Superior temporal gyrus (tissue), 1 donor: ENCODE results near the gene TTC7B.

Source experiments
- DNase-seq: peaks from one replicate; pipeline ENCODE4 v3.0.0-alpha.2; 2016; ENCODE audit errors: extremely low spot score

Gene TTC7B

DNA sequence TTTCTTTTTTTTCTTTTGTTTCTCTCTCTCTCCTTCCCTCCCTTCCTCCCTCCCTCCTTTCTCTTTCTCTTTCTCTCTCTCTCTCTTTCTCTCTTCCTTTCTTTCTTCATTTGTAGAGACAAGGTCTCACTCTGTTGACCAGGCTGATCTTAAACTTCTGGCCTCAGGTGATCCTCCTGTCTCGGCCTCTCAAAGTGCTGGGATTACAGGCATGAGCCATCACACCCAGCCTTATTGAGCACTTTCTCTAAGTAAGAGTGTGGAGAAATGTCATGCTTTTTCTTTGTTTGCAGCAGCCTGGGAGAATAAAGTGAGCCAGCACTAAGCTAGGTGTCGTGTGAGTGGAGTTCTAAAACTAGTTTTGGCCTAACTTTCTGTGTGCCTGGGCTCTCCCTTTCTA lies 74.0 kb downstream of the TTC7B start:
- DNase-seq = no peak

DNA sequence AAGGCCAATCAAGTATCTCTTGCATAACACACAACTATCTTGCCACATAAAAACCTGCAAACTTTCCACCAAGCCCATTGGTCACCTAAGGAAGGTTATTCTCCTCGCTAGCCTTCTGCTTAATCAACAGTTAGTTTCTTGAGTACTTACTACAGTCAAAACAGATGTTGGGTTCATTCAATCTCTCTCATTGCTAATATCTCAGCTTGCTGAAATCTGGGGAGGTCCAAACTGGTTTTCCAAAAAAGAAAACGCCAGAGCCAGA lies 74.6 kb downstream of the TTC7B start:
- DNase-seq = no peak

DNA sequence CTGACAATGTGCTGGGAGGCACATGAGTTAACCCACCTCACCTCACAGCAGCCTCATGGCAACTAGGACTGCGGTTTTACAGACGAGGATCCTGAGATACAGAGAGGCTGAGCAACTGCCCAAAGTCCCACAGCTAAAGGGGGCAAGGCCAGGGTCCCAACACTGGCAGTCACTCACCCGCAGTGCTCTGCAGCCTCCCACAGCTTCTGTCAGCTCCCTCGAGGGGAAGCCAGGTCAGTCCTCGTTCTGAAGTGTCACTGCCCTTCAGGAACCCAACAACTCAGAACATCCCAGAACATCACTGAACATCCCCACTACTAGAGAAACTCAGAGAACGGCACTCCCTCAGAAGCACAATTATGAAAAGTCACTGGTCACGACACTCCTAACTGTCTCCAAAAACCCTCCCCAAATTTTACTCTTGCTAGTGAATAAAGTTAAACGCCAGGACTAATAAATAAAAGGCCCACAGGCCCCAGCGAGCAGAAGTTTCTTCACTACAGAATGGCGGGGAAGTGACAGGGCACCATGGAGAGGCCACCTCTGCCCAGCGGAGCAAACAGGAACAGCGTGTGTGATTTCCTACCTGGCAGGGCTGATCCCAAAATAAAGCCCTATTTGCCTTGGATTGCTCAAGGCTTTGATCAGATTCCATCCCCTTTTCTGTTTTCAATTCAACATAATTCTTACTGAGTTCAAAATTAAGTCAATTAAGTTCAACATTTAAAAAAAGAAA lies 75.1 kb downstream of the TTC7B start:
- no peak for DNase-seq

DNA sequence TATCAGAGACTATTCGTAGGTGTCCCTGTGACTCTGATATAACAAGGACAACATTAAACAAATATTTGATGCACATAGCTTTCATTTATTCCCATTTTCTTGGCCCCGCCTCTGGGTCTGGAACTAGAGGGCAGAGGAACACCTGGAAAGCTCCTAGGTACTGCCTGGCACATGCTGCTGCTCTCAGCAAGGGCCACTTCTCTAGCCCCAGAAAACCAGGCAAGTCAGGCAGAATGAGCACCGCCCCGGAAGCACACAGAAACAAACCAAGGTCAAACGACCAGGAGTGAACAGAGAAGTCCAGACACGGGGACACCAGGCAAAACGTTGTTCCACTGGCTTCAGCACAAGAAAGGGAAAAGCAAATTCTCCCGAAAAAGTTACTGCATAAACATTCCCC lies 76.1 kb downstream of the TTC7B start:
- DNase-seq = no peak

DNA sequence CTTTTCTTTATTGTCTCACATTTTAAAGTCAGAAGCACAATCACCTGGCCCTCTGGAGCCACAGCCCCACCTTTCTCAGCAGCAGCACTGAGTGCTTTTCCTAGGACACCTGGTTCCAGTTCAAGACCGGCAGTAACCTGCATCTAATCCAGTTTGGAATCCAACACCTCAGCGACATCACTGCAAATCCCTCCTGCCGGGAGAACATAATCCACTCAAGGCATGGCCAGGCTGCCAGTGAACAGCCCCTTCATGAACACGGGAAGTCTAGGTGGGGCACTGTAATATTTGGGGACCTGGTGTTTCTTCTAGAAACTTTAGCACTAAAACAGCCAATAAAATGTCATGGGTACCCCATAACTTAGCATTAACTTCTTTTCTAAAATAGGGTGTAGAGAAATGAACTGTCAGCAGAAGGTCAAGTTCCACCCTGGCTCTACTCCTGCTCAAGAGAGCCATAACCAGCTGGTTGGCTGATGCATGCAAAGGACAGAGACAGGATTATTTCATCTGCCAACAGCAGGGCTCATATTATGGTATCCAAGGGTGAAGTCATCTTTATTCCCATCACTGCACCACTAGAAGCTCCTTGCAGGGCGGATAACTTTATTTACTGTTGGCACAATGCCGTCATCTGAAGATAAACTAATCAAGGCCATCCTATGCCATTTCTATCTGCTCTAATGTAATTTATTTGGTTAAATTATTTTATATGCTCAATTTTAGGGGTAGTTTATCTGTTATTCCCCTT lies 76.7 kb downstream of the TTC7B start:
- DNase-seq = peak; percentile 30

DNA sequence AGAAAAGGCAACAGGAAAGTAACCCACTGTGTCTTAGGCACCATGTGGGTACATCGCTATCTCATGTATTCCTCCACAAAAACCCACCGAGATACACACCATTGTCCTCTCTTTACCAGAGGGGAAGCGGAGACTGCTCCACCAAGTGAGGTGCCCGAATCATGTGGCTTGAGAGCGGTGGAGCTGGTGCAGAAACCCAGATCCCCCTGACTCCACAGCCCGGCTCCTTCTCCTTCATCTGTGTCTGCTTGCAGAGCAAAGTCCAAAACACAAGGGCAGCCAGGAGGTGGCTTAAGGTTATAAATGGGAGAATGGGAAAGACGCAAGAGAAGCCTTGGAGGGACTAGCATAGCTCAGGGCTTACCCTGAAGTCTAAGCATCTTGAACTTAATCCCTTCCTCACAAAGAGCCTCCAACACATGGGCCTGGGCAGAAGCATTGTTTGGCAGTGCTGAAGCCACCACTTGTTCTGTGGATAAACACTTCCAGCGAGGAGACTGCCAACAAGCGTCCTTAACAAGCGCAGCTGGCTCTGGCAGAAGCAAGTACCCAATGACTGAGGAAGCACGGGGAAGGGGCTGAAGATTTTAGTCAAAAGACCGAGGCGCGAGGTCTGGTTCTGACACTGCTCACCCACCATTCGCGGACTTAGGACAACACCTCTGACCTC lies 83.0 kb downstream of the TTC7B start:
- DNase-seq = peak; percentile 83

DNA sequence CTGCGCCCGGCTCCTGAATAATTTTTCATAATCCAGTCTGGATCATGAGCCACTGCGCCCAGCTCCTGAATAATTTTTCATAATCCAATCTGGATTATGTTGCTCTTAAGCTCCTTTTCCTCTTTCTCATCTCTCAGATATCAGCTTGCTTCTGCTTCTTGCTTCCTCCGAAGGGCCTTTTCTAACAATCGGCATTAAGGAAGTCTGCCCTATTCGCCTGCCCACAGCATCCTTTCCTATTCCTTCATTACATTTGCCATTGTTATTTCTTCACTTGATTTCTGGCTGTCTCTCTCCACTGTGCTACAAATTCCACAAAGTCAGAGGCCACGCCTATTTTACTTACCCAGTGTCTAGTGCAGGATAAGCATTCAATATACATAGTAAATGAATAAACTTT lies 83.5 kb downstream of the TTC7B start:
- peak; percentile 47 for DNase-seq

DNA sequence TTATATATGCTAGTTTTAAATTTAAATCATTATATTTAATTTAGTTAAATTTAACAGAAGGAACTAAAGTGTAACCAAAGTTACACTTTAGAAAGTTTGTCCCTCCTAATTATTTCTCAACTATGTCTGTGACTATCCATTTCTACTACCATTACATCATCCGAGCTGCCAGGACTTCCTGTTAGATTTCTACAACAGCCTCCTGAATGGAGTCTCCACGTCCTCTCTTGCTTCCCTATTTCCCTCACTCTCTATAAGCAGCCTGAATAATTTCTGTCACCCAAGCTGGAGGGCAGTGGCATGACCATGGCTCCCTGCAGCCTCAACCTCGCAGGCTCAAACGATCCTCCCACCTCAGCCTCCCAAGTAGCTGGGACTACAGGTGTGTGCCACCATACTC lies 84.1 kb downstream of the TTC7B start:
- no peak for DNase-seq

DNA sequence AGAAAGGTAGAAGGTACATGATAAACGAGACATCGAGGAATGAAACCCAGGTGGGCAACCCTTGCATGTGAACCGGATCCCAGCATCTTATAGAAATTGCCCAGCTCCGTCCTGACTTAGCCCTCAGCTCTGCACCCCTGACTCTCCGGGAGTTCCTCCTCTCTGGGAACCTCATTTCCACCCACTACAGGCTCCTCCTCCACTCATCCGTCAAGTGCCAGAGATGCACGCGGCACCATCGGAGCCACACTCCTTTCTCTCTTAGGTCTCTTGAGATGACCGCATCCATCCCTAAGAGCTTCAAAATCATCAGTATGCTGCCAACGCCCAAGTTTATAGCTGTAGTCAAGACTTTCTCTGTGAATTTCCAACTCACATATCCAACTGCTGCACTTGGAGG lies 84.7 kb downstream of the TTC7B start:
- no peak for DNase-seq

DNA sequence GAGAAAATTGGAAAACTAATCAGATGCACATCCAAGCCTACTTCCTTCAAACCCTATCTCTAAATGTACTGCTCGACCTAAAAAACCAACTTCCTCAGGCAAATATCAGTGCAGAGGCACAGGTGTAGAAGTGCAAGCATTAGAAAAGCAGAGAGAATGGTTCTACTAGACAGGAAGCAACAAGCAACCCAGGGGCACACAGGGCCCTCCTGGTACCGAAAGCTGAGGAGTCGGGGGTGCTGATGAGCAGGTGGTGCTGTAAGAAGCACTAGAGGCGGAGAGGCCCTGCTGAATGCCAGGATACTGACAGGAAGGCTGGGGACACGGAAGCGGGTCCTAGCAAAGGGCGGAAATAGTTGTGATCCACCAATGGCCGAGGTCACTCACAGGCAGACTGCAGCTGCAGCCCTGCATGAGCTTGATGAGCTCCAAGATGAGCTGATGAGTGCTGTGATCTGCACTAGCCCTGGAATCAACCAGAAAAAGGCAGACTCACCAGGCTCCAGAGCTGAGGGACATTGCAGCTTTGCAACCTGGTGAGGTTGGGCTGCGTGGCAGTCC lies 85.9 kb downstream of the TTC7B start:
- DNase-seq = peak; percentile 29

DNA sequence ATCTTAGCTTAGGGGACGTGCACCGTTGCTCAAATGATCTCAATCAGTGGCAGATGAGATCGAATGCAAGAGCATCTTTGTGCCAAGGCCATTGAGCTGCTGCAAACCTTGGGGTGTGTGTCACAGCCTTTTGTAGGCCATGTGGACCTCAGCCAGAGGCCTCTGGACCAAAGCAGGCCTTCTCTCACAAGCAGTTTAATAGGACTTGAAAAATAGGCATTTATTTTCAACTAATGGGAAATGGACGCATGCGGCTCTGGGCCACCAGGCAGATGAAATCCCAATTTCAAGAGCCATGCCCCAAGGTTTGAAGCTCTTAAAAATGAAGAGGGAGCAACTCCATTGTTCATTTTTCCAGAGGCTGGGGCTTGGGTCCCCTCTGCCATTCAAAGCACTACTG lies 87.3 kb downstream of the TTC7B start:
- DNase-seq = peak; percentile 55

DNA sequence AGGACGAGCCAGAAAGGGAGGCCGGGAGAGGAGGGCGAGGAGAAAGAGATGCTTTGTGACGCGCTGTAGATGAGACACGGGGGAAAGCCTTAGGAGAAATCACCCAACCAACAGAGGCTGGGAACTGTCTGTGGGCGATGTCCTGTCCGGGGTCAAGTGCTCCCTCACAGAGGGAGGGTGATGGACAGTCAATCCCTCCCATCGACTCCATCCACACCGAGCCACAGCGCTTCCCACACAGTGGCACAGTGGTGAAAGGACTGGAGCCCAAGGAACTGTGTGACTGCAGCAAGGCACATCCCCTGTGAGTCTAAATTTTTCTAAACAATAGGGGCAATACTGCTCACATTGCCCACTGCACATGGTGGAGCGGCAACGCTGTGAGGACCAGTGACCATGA lies 89.1 kb downstream of the TTC7B start:
- peak; percentile 64 for DNase-seq

DNA sequence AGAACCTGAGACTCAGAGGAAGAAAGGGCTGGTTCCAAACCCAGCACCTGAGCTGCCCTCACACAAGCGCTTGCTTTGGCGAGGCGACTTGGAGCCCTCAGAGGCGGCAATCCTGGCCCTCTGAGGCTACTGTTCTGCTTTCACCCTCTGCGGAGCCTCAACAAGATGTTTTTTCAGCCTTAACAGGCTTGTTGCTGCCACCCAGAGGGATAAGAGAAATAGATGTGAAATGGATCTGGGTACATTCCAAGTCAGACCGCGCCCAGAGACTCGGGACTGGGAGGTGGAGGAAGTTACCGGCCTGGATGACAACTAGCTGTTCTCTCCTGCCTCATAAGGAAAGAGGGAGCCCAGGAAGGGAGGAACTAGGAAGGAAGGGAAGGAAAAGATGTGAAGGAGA lies 89.6 kb downstream of the TTC7B start:
- peak; percentile 85 for DNase-seq

DNA sequence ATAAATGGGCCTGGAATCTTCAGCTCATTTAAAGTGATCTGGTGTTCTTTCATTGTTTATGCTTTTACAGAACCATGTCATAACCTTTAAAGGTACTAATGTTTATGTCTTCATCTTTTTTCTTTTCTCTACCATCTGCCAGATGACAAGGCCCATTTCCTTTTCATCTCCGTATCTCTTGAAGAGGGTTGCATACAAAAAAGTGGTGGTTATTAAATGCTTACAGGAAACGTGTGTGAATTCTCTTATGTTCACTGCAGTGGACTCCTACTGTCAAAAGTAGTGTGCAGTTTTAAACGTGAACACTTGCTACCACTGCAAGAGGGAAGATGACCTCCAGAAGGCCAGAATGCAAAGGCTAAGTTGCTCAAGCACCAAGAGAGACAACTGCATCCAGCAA lies 91.4 kb downstream of the TTC7B start:
- no peak for DNase-seq

DNA sequence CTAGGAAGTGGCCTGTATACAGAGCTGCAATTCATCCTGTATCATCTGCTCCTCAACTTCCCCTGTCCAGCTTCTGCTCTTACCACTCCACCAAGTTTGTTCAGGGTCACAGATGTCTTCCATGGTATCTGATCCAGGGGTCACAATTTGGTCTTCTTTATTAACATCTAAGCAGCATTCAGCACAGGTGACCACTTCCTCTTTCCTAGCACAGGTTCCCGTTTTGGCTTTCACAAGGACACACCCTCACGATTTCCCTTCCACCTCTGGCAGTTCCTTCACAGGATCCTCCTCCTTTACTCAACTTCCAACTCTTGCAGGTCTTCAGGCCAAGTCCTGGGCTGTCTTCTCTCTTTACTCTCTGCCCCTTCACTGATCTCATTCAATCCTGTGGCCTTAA lies 93.6 kb downstream of the TTC7B start:
- DNase-seq = no peak

DNA sequence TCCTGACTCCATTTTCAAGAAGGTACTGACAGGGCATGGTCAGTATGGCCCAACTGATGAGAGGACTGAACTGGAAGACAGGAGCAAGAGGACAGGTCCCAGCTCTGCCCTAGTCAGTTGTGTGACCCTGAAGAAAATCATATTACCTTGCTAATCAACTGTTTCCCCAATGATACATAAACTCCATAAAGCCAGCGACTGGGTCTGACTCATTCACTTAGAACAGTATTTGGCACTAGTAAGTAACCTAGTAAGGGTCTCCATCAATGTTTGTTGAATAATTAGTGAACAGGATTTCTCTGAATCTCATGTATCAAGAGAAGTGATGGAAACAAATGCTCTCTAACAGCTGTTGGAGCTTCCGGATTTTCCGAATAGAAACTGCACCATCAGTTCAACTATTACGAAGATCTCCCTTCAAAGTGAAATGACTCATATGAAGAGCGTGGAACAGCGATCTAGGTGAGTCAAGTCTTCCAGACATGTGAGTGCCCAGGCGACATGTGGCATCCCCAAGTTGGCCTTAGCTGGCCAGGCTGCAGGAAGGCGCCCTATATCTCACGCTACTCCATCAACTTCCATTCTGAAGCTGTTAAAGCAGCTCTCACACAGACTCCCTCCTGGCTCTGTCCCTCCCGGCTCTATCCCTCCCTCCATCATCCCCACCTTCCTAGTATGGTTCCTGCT lies 94.5 kb downstream of the TTC7B start:
- DNase-seq = no peak

DNA sequence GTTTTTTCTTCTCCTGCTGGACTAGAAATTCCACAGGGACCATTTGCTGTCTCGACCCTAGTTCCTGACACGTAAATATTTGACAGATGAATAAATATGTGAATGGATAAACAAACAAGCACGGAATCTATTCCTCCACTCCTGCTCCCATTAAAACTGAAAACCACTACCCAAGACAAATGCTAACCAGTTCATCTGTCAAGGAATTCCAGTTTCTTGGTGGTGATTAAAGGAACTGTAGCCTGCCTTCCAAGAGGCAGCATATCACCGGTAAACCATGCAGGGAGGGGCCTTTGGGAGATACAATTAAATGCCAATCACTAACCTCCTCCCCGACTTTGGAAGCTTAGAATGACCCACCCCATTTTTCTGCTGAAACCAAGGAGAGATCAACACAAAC lies 95.4 kb downstream of the TTC7B start:
- DNase-seq = no peak

DNA sequence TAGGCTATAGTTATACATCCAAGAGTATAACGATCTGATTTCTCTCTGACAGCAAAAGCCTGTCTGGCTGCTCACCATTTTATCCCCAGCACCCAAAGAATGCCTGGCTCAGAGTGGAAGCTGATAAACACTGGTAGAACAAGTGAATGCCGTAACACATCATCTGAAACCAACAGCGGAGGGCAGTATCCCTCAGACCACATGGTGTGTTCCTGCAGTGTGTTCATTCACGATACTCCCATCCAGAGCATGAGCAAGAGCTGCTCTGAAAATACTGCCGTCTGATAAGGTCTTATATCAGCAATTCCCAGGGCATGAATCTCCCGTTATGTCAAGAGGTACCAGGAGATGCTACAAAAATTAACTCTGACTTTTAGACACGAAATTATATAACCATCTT lies 95.9 kb downstream of the TTC7B start:
- peak; percentile 87 for DNase-seq

DNA sequence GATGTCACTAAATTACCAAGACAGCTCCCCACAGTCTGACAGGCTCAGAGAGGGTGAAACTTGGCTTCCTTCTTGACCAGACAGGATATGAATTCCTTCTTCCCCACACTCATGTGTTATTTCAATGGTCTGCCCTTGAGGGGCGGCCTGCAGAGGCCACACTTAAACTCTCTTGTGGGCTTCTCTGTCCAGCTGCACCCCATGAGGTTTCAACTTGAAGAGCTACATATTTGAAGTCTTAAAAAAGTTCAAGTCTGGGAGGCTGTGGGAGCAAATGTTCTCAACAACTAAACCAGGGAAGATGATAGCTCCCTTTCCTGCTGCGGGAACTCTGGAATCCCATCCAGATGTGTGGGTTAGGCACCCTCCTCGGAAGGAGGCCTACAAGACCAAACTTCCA lies 98.3 kb downstream of the TTC7B start:
- DNase-seq = no peak

DNA sequence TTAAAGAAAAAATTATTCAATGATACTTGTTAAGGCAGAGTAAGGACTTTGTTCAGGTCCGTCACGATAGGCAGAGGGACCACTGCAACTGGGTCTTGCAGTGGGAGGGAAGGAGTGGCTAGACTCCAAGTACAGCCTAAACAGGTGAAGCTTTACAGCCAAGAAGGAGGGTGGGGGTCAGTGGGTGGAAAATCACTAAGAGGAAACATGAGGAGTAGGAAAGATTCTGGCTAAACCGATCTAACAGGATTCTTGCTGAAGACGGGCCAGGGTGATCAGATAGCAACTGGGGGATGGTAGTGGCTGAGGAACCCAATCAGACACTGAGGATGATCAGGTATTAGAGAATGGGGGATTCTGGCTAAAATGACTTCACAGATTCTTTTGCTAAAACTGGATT lies 100.2 kb downstream of the TTC7B start:
- no peak for DNase-seq

DNA sequence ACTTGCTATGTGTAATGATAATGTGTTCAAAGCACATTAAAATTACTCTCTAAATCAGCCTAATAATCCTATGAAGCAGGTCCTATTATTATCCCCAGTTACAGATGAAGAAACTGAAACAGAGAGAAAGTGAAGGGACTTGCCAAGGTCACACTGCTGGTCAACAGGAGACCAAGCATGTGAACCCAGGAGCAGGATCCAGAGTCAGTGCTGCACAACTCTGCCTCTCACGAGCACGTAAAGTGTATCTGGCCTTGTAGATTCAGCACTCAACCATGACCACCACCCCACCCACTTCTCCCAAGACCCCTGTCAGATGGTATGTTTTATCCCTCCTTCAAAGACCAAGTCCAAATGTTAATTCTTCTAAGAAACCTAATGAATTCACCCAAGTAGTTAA lies 100.7 kb downstream of the TTC7B start:
- no peak for DNase-seq

DNA sequence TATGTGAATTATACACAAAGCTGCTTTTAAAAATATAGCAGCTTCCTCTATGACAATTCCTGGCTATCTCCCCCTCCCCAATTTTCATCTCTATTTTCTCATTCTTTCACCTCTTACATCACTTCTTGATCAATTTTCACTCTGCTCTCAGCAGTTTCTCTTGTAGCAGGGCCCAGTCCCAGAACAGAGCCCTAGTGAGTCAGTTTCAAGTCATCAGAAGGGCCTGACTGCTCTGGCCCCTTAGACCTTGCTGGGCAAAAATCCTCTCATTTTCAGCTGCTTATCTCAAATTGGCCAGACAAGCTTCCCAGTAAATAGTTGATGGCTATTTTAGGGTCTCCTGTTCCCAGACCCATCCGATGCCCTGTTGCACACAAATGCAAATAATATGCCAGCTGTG lies 101.4 kb downstream of the TTC7B start:
- no peak for DNase-seq
